Bronchial epithelial cell (primary cell): ENCODE results near the gene DPP4. TPM values are rescaled to one million over a fixed set of nuclear protein-coding genes. Genes with fewer than 3 reads are reported as not detected.
A peak's percentile ranks its signal among the peaks of the same experiment; 100 is the strongest.

ENCODE experiments used
- DNase-seq: peaks from one replicate; pipeline ENCODE4 v3.0.0-alpha.2; 2010; ENCODE audit warnings: low read depth
- FAIRE-seq: peaks from 2 replicates; lab custom pipeline; 2011; peaks lifted over from hg19 to GRCh38; lab: Jason Lieb, UNC
- H3K27me3 ChIP-seq: 2 replicates; pipeline ENCODE4 v1.5.1; 2011; ENCODE audit warnings: low read length; ENCODE audit not compliant: control insufficient read depth, insufficient read depth
- H3K36me3 ChIP-seq: 2 replicates; pipeline ENCODE4 v1.5.1; 2011; ENCODE audit warnings: low read length; ENCODE audit not compliant: control insufficient read depth, insufficient read depth
- H3K4me3 ChIP-seq: 2 replicates; pipeline ENCODE4 v1.5.1; 2011; ENCODE audit warnings: mild to moderate bottlenecking, low read depth, low read length, control low read depth
- CTCF ChIP-seq: IDR thresholded peaks from 2 replicates; pipeline ENCODE4 v1.5.1; 2011; ENCODE audit warnings: mild to moderate bottlenecking, moderate library complexity, low read length, control low read depth, inconsistent platforms; ENCODE audit not compliant: insufficient read depth, severe bottlenecking
- total RNA-seq: library from RNA; depleted of rRNA; stranded (reverse); fragments of >200 nt; gene quantifications from 2 replicates; pipeline ENCODE4 v1.2.1, GENCODE V29; 2014

Gene DPP4
- total RNA-seq: 1.4 and 2.9 TPM in 2 replicates

- DNase-seq (no peak), FAIRE-seq (no peak)
- peak within 1 kb of the TSS; percentile 41 for H3K4me3 ChIP-seq
- no peaks in the 10 kb centered on the region for H3K36me3 ChIP-seq
- TF ChIP-seq CTCF: no peak
- peaks cover 5% of the 10 kb centered on the region for H3K27me3 ChIP-seq
These were observed at the start of gene DPP4 for GRCh38 chr2:162073888-162074631. Gene DPP4 (minus strand): TSS chr2:162074215. CDS start chr2:162073981, 234 bp downstream.

- no peak for FAIRE-seq
- Histone ChIP-seq H3K36me3 (no peaks in the 10 kb centered on the region), H3K4me3 (no peak overlapping the region), H3K27me3 (no peaks in the 10 kb centered on the region)
- DNase-seq: peak; percentile 88
- TF ChIP-seq CTCF: no peak
These were observed 44.4 kb upstream of the DPP4 start for GRCh38 chr2:162118166-162119031.

GRCh38 chr2:162116352-162116751 lies 42.3 kb upstream of the DPP4 start:
- no peak for FAIRE-seq
- TF ChIP-seq CTCF: no peak
- Histone ChIP-seq H3K36me3 (no peaks in the 10 kb centered on the region), H3K4me3 (no peak overlapping the region), H3K27me3 (no peaks in the 10 kb centered on the region)
- no peak for DNase-seq

- no peak for DNase-seq
- H3K36me3 ChIP-seq: no peaks in the 10 kb centered on the region
- no peaks in the 10 kb centered on the region for H3K27me3 ChIP-seq
- H3K4me3 ChIP-seq: no peak overlapping the region
- FAIRE-seq: no peak
- TF ChIP-seq CTCF: no peak
These were observed 41.1 kb upstream of the DPP4 start for GRCh38 chr2:162115076-162115475.

- DNase-seq (no peak), FAIRE-seq (no peak)
- Histone ChIP-seq H3K27me3 (no peaks in the 10 kb centered on the region), H3K4me3 (no peak overlapping the region), H3K36me3 (no peaks in the 10 kb centered on the region)
- TF ChIP-seq CTCF: no peak
These were observed 40.3 kb upstream of the DPP4 start for GRCh38 chr2:162114271-162114670.
